Breast epithelium (tissue), 4 donors: Measurements from ENCODE around the gene GTF2H3. TPM values are rescaled to one million over a fixed set of nuclear protein-coding genes. Genes with fewer than 3 reads are reported as not detected.

ENCODE experiments used
- DNase-seq, 2 donors: peaks; one replicate each; pipeline ENCODE4 v3.0.0-alpha.2; 2019; ENCODE audit warnings: low spot score in 2 of 2
- H3K27ac ChIP-seq, 2 donors: fragments of 200-600 bp; sonication (generic) in 1 of 2; one replicate each; pipeline ENCODE4 v1.5.1; 2016 to 2019; ENCODE audit warnings: mild to moderate bottlenecking in 1 of 2
- H3K27me3 ChIP-seq, 2 donors: fragments of 200-600 bp; sonication (generic) in 1 of 2; one replicate each; pipeline versions ENCODE4 v1.5.1 to v1.6.0; 2017 to 2019; ENCODE audit warnings: control low read depth in 1 of 2, mild to moderate bottlenecking in 1 of 2
- H3K36me3 ChIP-seq: fragments of 200-600 bp; one replicate; pipeline ENCODE4 v1.5.1; 2019
- H3K4me1 ChIP-seq, 2 donors: fragments of 200-600 bp; sonication (generic); one replicate each; pipeline ENCODE4 v1.5.1; 2016 to 2019; ENCODE audit warnings: control low read depth in 1 of 2
- H3K4me3 ChIP-seq, 3 donors: fragments of 200-600 bp; sonication (generic); 1 replicate in 2 of 3; 2 replicates in 1 of 3; pipeline ENCODE4 v1.5.1; 2016 to 2019; ENCODE audit warnings: mild to moderate bottlenecking in 3 of 3, moderate library complexity in 2 of 3
- H3K9me3 ChIP-seq, 2 donors: fragments of 200-600 bp; sonication (generic) in 1 of 2; one replicate each; pipeline ENCODE4 v1.5.1; 2016 to 2019; ENCODE audit warnings: control low read depth in 1 of 2
- POLR2A ChIP-seq: fragments of 450-650 bp; IDR thresholded peaks from one replicate; pipeline ENCODE4 v1.6.1; 2016; ENCODE audit warnings: antibody characterized with exemption, mild to moderate bottlenecking, moderate library complexity
- POLR2AphosphoS5 ChIP-seq, 3 donors: sonication (generic); formaldehyde crosslinking; IDR thresholded peaks; one replicate each; pipeline ENCODE4 v1.6.1; 2017; ENCODE audit warnings: antibody characterized with exemption in 3 of 3
- intact Hi-C: fragments of 100-400 bp; cut with DNase I; formaldehyde crosslinking; loops from one replicate; pipeline ENCODE4 v1.15.1; 2023; ENCODE audit warnings: low total_unique reads
- total RNA-seq, 3 donors: library from RNA; depleted of rRNA; stranded (reverse); fragments of >200 nt; gene quantifications; one replicate each; pipeline ENCODE4 v1.1.0, GENCODE V29; 2016
- TF ChIP-seq, protein P1 (sequence below), 3 donors: fragments of 450-650 bp; IDR thresholded peaks; one replicate each; pipeline ENCODE4 v1.5.1; 2016 to 2017; ENCODE audit warnings: antibody characterized with exemption in 3 of 3, mild to moderate bottlenecking in 3 of 3, moderate library complexity in 3 of 3

Gene GTF2H3
- total RNA-seq = 10 to 100 TPM; 13.0 to 28.1 (median 23.3) TPM

DNA sequence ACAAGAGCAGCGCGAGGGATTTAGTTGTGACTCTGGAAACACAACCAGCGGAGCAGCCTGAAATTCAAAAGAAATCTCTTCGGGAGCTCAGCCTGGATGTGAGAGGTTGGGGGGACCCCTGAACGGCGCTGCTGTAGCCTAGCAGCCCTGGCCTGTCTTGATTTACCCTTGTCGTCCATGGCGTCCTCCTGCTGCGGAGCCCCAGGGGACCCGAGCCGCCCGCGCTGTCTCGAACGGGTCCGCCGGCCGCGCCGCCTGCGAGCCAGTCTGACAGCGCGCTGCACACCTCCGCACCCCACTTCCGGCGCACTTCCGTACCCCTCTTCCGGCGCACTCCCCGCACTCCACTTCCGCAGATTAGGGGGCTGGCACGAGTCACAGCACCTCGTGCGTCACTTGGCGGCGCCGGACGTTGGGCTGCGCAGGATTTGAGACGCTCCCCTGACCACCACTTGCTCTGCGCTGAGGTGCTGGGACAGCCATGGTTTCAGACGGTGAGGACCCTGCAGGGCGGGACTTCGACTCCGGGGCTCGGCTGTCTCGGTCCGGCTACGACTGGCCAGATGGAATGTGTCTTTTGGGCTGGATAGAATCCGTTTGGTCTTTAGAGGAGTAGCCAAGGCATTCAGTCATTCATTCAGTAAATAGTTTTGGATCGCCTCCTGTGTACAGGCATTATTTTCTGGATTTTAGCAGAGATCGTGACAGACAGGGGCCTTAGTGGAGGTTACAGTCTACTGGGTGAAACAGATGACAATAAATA, at the start of gene GTF2H3, which contains the start of gene EIF2B1:
Gene GTF2H3 (plus strand): TSS at position 451 of the 763 bp plus-strand sequence. CDS start 31 bp downstream, at position 482.
Gene EIF2B1 (minus strand): TSS at position 308 of the 763 bp plus-strand sequence. CDS start 129 bp downstream, at position 179.
- intact Hi-C loops = no loop called here
- no peaks in the 10 kb centered on the region for H3K9me3 ChIP-seq
- H3K36me3 ChIP-seq = no peaks in the 10 kb centered on the region
- H3K27ac ChIP-seq = peak within 1 kb of the TSS; percentile 80 to 89
- no peaks in the 10 kb centered on the region for H3K27me3 ChIP-seq
- DNase-seq = peak; percentile 94 to 95
- peaks cover 0 to 10% of the 10 kb centered on the region in 2 donors for H3K4me1 ChIP-seq
- TF ChIP-seq POLR2AphosphoS5 (IDR thresholded peaks at IDR 0.05) (peak; percentile 95 to 96 (median 95)), POLR2A (peak; percentile 57)
- TF ChIP-seq, protein P1, sequence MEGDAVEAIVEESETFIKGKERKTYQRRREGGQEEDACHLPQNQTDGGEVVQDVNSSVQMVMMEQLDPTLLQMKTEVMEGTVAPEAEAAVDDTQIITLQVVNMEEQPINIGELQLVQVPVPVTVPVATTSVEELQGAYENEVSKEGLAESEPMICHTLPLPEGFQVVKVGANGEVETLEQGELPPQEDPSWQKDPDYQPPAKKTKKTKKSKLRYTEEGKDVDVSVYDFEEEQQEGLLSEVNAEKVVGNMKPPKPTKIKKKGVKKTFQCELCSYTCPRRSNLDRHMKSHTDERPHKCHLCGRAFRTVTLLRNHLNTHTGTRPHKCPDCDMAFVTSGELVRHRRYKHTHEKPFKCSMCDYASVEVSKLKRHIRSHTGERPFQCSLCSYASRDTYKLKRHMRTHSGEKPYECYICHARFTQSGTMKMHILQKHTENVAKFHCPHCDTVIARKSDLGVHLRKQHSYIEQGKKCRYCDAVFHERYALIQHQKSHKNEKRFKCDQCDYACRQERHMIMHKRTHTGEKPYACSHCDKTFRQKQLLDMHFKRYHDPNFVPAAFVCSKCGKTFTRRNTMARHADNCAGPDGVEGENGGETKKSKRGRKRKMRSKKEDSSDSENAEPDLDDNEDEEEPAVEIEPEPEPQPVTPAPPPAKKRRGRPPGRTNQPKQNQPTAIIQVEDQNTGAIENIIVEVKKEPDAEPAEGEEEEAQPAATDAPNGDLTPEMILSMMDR (IDR thresholded peaks at IDR 0.05) = no peak
- H3K4me3 ChIP-seq = peak within 1 kb of the TSS; percentile 64 to 94 (median 77)

DNA sequence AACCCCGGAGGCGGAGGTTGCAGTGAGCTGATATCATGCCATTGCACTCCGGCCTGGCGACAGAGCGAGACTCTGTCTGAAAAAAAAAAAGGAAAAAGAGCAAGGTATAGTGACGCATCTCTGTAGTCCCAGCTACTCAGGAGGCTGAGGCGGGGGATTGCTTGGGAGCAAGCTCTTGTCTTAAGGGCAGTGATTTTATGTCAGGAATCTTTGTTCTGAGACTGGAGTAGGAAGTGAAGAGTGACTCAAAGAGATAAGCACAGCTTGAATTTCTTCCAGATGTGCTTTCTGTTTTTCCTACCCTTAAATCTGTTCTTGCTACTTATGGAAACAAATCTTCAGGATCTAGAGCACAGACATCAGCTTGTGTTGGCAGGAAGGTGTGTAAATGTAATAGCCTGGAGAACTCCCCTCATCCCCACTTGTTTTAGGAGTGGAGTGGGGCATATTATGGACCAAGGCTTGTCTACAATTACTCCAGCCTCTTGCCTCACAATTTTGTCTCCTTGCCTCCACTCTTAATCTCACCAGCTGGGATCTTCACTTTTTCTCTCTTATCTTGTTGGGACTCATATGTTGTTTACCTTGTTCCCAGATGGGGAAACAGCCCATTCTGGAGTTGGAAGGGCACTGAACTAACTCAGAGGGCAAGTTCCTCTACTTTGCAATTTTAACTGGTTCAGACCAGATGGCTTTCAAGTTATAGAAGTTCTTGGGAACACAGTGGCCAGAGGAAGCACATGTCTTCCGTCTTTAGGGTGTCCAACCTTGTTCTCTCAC, 41.7 kb upstream of the GTF2H3 start:
- intact Hi-C loops = no loop called here
- Histone ChIP-seq H3K4me1 (peaks cover 0 to 11% of the 10 kb centered on the region in 2 donors), H3K4me3 (no peak overlapping the region), H3K27me3 (no peaks in the 10 kb centered on the region), H3K27ac (no peak overlapping the region), H3K36me3 (no peaks in the 10 kb centered on the region), H3K9me3 (no peaks in the 10 kb centered on the region)
- DNase-seq = no peak
- TF ChIP-seq POLR2AphosphoS5 (IDR thresholded peaks at IDR 0.05) (no peak), POLR2A (no peak)
- TF ChIP-seq, protein P1 (IDR thresholded peaks at IDR 0.05) = no peak

DNA sequence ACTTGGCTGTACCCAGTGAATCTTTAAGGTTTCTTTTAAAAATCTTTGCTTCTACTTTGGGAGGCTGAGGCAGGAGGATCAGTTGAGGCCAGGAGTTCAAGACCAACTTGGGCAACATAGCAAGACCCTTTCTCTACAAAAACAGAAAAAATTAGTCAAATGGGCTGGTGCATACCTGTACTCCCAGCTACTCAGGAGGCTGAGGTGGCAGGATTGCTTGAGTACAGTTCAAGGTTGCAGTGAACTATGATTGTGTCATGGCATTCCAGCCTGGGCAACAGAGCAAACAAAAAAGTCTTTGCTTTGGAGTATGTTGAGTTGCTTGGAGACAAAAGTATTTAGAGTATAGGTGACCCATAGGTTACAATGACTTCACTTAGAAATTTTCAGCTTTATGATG, 37.9 kb upstream of the GTF2H3 start:
- Histone ChIP-seq H3K9me3 (no peaks in the 10 kb centered on the region), H3K4me3 (no peak overlapping the region), H3K27me3 (no peaks in the 10 kb centered on the region), H3K36me3 (no peaks in the 10 kb centered on the region), H3K27ac (no peak overlapping the region), H3K4me1 (peaks cover 0 to under 1% of the 10 kb centered on the region in 2 donors)
- no peak for DNase-seq
- intact Hi-C loops = no loop called here
- TF ChIP-seq POLR2AphosphoS5 (IDR thresholded peaks at IDR 0.05) (no peak), POLR2A (no peak)
- TF ChIP-seq, protein P1 (IDR thresholded peaks at IDR 0.05) = no peak

DNA sequence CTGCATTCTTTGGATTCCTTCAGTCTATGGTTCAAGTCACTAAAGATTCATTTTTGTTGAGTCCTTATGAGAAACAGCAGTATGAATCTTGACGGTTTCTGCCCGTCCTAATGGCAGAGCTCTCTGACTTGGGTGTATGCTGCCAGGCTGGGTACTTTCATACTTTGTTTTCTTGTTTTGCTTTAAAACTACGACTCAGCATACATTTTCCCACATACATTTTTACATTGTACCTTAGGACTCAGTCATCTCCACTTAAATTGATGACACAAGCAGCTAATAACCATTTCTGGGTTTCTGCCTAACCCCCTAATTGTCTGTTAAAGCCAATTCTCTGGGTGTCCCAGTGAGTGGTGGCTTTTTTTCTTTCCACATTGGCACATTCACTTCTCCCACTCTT, 36.5 kb upstream of the GTF2H3 start:
- Histone ChIP-seq H3K4me1 (peaks cover 0 to 3% of the 10 kb centered on the region in 2 donors), H3K36me3 (no peaks in the 10 kb centered on the region), H3K27ac (no peak overlapping the region), H3K27me3 (no peaks in the 10 kb centered on the region), H3K4me3 (no peak overlapping the region), H3K9me3 (no peaks in the 10 kb centered on the region)
- TF ChIP-seq, protein P1 (IDR thresholded peaks at IDR 0.05) = no peak
- no peak for TF ChIP-seq POLR2AphosphoS5 (IDR thresholded peaks at IDR 0.05)
- no peak for TF ChIP-seq POLR2A
- intact Hi-C loops = no loop called here
- no peak for DNase-seq
